ENCODE results near the gene CDH13. TPM values are rescaled to one million over a fixed set of nuclear protein-coding genes. Genes with fewer than 3 reads are reported as not detected.

CDH13 gene
- total and polyA plus RNA-seq, 2 experiments from 2014 or later, result 1.6 to 4.4 TPM

DNA sequence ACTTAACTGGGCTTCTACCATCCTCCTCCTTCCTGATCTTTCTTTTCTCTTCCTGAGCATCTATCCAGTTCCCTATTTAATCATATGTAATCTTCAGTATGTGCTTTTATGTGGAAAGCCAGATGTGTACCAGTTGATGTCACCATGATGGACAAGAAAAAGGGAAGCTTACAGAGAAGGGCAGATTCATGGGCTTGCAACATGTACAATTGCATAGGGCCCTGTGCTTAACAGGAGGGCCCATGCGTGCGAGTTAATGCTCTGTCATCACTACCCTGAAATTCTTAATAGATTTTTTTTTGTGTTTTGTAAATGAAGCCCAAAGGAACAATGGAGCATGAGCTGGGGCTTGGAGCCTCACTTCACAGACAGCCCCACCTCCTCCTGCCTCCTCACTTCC, 124.3 kb downstream of the CDH13 start:
- H3K27ac ChIP-seq (ENCODE audit: low read depth), result no peak overlapping the region
- H3K4me3 ChIP-seq, result no peak overlapping the region
- H3K4me3 Mint-ChIP-seq, result no peak overlapping the region
- H3K36me3 Mint-ChIP-seq (ENCODE audit: low read depth), result no peaks in the 10 kb centered on the region
- no peaks in the 10 kb centered on the region for H3K27me3 ChIP-seq (ENCODE audit: insufficient read depth)
- no peaks in the 10 kb centered on the region for H3K27me3 Mint-ChIP-seq (ENCODE audit: insufficient read depth, low read depth, poor library complexity)
- ATAC-seq (no peak), DNase-seq (ENCODE audit: low spot score) (no peak)
- H2AFZ ChIP-seq, result no peak overlapping the region
- H3K9me2 ChIP-seq (ENCODE audit: insufficient read depth), result 0 out of 2 replicates have a peak, but pooled peaks cover 5% of the 10 kb centered on the region
- TF ChIP-seq, protein P1, sequence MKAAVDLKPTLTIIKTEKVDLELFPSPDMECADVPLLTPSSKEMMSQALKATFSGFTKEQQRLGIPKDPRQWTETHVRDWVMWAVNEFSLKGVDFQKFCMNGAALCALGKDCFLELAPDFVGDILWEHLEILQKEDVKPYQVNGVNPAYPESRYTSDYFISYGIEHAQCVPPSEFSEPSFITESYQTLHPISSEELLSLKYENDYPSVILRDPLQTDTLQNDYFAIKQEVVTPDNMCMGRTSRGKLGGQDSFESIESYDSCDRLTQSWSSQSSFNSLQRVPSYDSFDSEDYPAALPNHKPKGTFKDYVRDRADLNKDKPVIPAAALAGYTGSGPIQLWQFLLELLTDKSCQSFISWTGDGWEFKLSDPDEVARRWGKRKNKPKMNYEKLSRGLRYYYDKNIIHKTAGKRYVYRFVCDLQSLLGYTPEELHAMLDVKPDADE (IDR thresholded peaks at IDR 0.05), result no peak
- TF ChIP-seq POLR2AphosphoS5 (IDR thresholded peaks at IDR 0.05; ENCODE audit: low read depth) (no peak), ZNF462 (CRISPR knock-in tag; IDR thresholded peaks at IDR 0.05) (no peak), JUNB (IDR thresholded peaks at IDR 0.05; ENCODE audit: unreplicated experiment) (no peak), NANOG (IDR thresholded peaks at IDR 0.05; ENCODE audit: borderline replicate concordance) (no peak), ZNF114 (CRISPR knock-in tag; IDR thresholded peaks at IDR 0.05) (no peak), EZH2phosphoT487 (IDR thresholded peaks at IDR 0.05; ENCODE audit: unreplicated experiment) (no peak), CTCF (conservative IDR thresholded peaks at IDR 0.05; ENCODE audit: low read depth in 2 of 2) (no peak), STAT1 (IDR thresholded peaks at IDR 0.05; ENCODE audit: unreplicated experiment) (no peak), CREB1 (CRISPR knock-in tag; IDR thresholded peaks at IDR 0.05; ENCODE audit: low read depth) (no peak), ZNF331 (CRISPR knock-in tag; IDR thresholded peaks at IDR 0.05; ENCODE audit: low read depth) (no peak), EZH2 (IDR thresholded peaks at IDR 0.05; ENCODE audit: low read depth, unreplicated experiment) (no peak)
- TF ChIP-seq, protein P2, sequence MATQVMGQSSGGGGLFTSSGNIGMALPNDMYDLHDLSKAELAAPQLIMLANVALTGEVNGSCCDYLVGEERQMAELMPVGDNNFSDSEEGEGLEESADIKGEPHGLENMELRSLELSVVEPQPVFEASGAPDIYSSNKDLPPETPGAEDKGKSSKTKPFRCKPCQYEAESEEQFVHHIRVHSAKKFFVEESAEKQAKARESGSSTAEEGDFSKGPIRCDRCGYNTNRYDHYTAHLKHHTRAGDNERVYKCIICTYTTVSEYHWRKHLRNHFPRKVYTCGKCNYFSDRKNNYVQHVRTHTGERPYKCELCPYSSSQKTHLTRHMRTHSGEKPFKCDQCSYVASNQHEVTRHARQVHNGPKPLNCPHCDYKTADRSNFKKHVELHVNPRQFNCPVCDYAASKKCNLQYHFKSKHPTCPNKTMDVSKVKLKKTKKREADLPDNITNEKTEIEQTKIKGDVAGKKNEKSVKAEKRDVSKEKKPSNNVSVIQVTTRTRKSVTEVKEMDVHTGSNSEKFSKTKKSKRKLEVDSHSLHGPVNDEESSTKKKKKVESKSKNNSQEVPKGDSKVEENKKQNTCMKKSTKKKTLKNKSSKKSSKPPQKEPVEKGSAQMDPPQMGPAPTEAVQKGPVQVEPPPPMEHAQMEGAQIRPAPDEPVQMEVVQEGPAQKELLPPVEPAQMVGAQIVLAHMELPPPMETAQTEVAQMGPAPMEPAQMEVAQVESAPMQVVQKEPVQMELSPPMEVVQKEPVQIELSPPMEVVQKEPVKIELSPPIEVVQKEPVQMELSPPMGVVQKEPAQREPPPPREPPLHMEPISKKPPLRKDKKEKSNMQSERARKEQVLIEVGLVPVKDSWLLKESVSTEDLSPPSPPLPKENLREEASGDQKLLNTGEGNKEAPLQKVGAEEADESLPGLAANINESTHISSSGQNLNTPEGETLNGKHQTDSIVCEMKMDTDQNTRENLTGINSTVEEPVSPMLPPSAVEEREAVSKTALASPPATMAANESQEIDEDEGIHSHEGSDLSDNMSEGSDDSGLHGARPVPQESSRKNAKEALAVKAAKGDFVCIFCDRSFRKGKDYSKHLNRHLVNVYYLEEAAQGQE (IDR thresholded peaks at IDR 0.05; ENCODE audit: unreplicated experiment), result no peak
- H3K36me3 ChIP-seq (ENCODE audit: insufficient read depth), result no peaks in the 10 kb centered on the region
- no peak overlapping the region for H3K4me2 ChIP-seq
- H3K79me2 ChIP-seq (replicated peaks; ENCODE audit: insufficient read depth), result no peaks in the 10 kb centered on the region
- no peaks in the 10 kb centered on the region for H3F3A ChIP-seq (replicated peaks; ENCODE audit: low read depth)
- peaks cover 22% of the 10 kb centered on the region for H3K4me1 Mint-ChIP-seq
- H4K20me1 ChIP-seq (replicated peaks; ENCODE audit: insufficient read depth), result no peaks in the 10 kb centered on the region
- H3K27ac Mint-ChIP-seq, result no peak overlapping the region
- H3K9me3 Mint-ChIP-seq, result no peaks in the 10 kb centered on the region
- H3K4me1 ChIP-seq (ENCODE audit: insufficient read depth), result peaks cover 16% of the 10 kb centered on the region

All from GM23338 (cell line).